ENCODE data around the gene GRIK4.

GRIK4 gene

DNA sequence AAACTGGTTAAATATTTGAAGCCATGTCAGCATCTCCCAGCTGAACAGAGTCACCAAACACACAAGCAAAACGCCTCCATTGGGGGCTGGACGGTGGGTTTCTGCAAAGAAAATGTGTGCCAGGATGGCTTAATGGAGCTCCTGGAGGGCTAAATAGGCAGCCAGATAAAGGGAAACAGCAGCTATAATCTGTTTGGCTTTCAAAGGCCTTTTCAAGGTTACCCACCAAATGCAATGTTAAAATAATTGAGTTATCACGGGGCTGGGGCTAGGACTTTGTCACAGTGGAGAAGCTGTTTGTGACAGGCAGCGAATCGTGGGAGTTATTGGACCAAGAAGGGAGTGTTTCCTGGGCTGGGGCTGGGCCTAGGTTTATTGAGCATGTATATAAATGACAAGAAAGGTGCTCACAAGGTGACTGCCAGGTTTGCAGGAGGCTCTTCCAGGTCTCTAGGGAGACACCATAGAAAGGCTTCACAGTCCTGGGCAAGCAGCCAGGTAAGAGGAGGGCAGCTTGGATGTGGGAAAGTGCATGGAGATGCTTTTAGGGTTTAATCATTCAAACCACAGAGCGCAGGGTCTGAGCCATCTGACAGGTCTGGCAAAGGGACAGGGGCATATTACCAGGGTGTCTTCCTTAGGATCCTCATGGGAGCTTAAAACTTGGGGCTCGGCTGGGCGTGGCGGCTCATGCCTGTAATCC lies 28.3 kb downstream of the GRIK4 start:
- Histone ChIP-seq H3K27ac (ENCODE audit: poor library complexity, severe bottlenecking) (no peak overlapping the region), H3K27me3 (ENCODE audit: insufficient read depth, poor library complexity, severe bottlenecking) (no peaks in the 10 kb centered on the region), H3K9me3 (ENCODE audit: severe bottlenecking) (no peaks in the 10 kb centered on the region), H3K36me3 (ENCODE audit: low read depth) (no peaks in the 10 kb centered on the region), H3K4me1 (ENCODE audit: insufficient read depth, poor library complexity, severe bottlenecking) (no peaks in the 10 kb centered on the region), H3K4me3 (ENCODE audit: severe bottlenecking) (no peak overlapping the region)
- ATAC-seq (ENCODE audit: low read depth), result peak; percentile 83
- TF ChIP-seq, protein P1, sequence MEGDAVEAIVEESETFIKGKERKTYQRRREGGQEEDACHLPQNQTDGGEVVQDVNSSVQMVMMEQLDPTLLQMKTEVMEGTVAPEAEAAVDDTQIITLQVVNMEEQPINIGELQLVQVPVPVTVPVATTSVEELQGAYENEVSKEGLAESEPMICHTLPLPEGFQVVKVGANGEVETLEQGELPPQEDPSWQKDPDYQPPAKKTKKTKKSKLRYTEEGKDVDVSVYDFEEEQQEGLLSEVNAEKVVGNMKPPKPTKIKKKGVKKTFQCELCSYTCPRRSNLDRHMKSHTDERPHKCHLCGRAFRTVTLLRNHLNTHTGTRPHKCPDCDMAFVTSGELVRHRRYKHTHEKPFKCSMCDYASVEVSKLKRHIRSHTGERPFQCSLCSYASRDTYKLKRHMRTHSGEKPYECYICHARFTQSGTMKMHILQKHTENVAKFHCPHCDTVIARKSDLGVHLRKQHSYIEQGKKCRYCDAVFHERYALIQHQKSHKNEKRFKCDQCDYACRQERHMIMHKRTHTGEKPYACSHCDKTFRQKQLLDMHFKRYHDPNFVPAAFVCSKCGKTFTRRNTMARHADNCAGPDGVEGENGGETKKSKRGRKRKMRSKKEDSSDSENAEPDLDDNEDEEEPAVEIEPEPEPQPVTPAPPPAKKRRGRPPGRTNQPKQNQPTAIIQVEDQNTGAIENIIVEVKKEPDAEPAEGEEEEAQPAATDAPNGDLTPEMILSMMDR (IDR thresholded peaks at IDR 0.05; ENCODE audit: poor library complexity, severe bottlenecking), result no peak
- no peak for DNase-seq (ENCODE audit: low spot score)

DNA sequence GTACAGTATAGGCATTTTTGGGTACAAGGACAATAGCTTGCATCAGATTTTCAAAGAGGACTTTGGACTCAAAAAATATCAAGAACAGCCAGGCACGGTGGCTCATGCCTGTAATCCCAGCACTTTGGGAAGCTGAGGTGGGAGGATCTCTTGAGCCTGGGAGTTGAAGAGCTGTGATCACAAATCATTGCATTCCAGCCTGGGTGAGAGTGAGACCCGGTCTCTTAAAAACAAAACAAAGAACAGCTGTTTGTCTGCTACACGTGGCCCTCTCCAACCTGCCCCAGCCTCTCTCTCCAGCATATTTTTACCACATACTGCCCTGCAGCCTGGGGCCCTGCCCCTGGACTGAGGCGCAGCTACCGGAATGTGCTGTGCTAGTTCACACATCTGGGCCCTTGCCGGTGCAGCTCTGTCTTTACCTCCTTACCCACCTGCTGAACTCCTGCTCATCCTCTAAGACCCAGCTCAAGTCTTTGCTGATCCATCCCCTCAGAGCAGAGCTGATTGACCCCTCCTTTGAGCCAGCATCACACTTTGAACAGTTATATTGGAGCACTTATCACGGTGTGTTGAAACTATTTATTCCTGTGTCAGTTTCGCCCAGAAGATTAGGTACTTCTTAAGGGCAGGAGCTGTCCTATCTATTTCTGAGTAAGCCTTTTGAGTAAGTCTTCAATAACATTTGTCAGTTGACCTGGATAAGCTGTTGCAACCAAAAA lies 29.4 kb downstream of the GRIK4 start:
- no peak for ATAC-seq (ENCODE audit: low read depth)
- DNase-seq (ENCODE audit: low spot score), result no peak
- H3K36me3 ChIP-seq (ENCODE audit: low read depth), result no peaks in the 10 kb centered on the region
- H3K4me1 ChIP-seq (ENCODE audit: insufficient read depth, poor library complexity, severe bottlenecking), result no peaks in the 10 kb centered on the region
- no peak overlapping the region for H3K4me3 ChIP-seq (ENCODE audit: severe bottlenecking)
- no peaks in the 10 kb centered on the region for H3K27me3 ChIP-seq (ENCODE audit: insufficient read depth, poor library complexity, severe bottlenecking)
- TF ChIP-seq, protein P1 (IDR thresholded peaks at IDR 0.05; ENCODE audit: poor library complexity, severe bottlenecking), result no peak
- no peak overlapping the region for H3K27ac ChIP-seq (ENCODE audit: poor library complexity, severe bottlenecking)
- H3K9me3 ChIP-seq (ENCODE audit: severe bottlenecking), result no peaks in the 10 kb centered on the region

DNA sequence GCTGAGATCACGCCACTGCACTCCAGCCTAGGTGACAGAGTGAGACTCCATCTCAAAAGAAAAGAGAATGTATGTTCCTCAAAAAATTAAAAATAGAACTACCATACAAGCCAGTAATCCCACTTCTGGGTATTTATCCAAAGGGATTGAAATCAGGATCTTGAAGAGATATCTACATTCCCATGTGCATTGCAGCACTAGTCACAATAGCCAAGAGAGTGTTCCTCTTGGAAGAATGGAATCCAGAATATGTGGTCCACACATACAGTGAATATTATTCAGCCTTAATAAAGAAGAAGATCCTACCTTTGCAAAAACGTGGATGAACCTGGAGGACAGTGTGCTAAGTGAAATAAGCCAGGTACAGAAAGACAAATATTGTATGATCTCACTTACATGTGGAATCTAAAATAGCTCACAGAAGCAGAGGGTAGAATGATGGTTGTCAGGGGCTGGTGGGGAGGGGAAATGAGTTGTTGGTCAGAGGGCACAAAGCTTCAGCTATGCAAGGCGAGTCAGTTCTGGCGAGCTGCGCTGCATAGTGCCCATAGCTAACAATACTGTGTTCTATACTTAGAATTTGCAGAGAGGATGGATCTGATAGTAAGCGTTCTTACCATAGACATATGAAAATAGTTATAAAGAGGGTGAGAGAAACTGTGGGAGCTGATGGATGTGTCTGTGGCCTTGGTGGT lies 32.1 kb downstream of the GRIK4 start:
- Histone ChIP-seq H3K36me3 (ENCODE audit: low read depth) (no peaks in the 10 kb centered on the region), H3K27me3 (ENCODE audit: insufficient read depth, poor library complexity, severe bottlenecking) (no peaks in the 10 kb centered on the region), H3K27ac (ENCODE audit: poor library complexity, severe bottlenecking) (no peak overlapping the region), H3K9me3 (ENCODE audit: severe bottlenecking) (no peaks in the 10 kb centered on the region), H3K4me3 (ENCODE audit: severe bottlenecking) (no peak overlapping the region), H3K4me1 (ENCODE audit: insufficient read depth, poor library complexity, severe bottlenecking) (peaks cover 21% of the 10 kb centered on the region)
- TF ChIP-seq, protein P1 (IDR thresholded peaks at IDR 0.05; ENCODE audit: poor library complexity, severe bottlenecking), result no peak
- DNase-seq (ENCODE audit: low spot score) (no peak), ATAC-seq (ENCODE audit: low read depth) (no peak)

DNA sequence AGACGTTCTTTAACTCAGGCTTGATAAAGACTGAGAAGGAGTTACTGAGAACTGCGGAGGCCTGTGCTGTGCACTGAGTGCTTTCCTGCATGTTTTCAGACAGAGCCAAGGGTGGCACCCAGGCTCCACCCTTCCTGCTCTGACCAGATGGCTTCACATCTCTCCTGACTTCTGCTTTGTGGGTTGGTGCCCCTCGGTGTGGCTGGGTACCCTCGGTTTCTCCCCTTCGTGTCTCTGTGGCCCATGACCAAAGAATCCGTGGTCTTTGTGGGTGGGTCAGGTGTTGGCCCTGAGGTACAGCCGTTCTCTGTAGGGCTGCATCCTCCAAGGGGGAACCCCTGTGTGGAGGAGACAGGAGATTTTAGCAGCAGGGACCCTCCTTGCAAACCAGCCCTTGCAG lies 34.3 kb downstream of the GRIK4 start:
- Histone ChIP-seq H3K27ac (ENCODE audit: poor library complexity, severe bottlenecking) (no peak overlapping the region), H3K27me3 (ENCODE audit: insufficient read depth, poor library complexity, severe bottlenecking) (no peaks in the 10 kb centered on the region), H3K9me3 (ENCODE audit: severe bottlenecking) (no peaks in the 10 kb centered on the region), H3K36me3 (ENCODE audit: low read depth) (no peaks in the 10 kb centered on the region), H3K4me3 (ENCODE audit: severe bottlenecking) (no peak overlapping the region), H3K4me1 (ENCODE audit: insufficient read depth, poor library complexity, severe bottlenecking) (peaks cover 21% of the 10 kb centered on the region)
- ATAC-seq (ENCODE audit: low read depth), result no peak
- DNase-seq (ENCODE audit: low spot score), result no peak
- TF ChIP-seq, protein P1 (IDR thresholded peaks at IDR 0.05; ENCODE audit: poor library complexity, severe bottlenecking), result no peak

Data from RWPE2 (cell line).